ENCODE results near the gene USP22. TPM values are rescaled to one million over a fixed set of nuclear protein-coding genes. Genes with fewer than 3 reads are reported as not detected.
"Not testable (repeated sequence)": the region's sequence is repeated elsewhere in the genome, so short reads cannot be mapped to it uniquely, and the experiment has no call there.

The USP22 gene
- total RNA-seq, 1 donor: 129 TPM

DNA sequence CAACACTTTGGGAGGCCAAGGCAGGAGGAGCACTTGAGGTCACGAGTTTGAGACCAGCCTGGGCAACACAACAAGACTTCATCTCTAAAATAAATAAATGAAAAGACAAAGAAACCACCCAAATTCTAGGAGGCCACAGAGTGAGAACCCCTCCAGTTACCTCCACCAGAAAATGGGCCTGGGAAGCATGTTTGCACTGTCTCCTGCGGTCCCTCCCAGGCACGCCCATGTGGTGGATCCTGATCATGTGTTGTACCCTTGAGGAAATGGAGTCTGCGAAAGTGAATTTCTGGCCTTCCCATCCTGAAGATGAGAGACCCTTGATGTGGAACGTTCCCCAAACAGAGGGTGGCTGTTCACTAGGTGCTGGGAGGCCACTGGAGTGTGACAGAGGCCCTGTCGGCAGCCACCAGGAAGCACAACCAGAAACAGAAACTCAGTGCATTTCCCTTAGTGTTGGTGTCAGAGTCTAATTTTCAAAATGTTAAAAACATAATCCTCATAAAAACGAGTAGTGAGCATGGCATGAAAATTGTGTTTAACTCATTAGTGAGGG lies 19.2 kb upstream of the USP22 start:
- no peaks in the 10 kb centered on the region for H3K9me3 ChIP-seq (ENCODE audit: low read depth, low read length)
- no peak overlapping the region for H3K4me3 ChIP-seq (ENCODE audit: low read length)
- H3K27me3 ChIP-seq (ENCODE audit: insufficient read depth, low read length): no peaks in the 10 kb centered on the region
- H3K4me1 ChIP-seq (ENCODE audit: insufficient read depth, low read length): no peaks in the 10 kb centered on the region

DNA sequence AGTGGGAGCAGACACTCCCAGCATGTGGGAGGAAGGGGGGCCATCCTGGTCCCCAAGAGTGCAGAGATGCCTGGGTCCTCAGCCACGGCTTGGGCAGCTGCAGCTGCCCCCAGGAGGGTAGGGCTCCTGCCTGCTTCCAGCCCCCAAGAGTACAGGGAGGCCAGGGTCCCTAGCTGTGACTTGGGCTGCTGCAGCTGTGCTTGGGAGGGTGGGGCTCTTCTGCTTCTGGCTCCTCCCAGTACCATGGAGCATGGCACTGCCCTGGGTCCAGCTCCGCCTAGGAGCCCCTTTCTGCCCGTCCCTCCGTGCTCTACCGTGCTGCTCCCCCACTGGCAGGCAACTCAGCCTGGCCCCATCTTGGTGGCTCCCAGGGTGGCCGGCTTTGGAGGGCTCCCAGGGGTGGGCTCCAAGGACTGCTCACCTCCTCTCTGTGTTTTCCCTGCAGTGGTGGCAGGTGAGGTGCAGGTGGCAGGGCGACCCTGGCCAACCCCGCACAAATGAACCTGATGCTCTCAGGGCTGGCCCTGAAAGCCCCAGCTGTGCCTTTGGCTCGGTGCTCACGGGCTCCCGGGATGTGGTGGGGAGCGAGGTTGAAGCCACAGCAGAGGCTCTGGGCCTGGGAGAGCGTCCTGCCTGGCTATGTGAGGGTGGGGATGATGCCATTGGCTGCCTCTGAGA lies 18.5 kb upstream of the USP22 start:
- Histone ChIP-seq H3K4me1 (ENCODE audit: insufficient read depth, low read length) (no peaks in the 10 kb centered on the region), H3K9me3 (ENCODE audit: low read depth, low read length) (no peaks in the 10 kb centered on the region), H3K4me3 (ENCODE audit: low read length) (no peak overlapping the region), H3K27me3 (ENCODE audit: insufficient read depth, low read length) (no peaks in the 10 kb centered on the region)

DNA sequence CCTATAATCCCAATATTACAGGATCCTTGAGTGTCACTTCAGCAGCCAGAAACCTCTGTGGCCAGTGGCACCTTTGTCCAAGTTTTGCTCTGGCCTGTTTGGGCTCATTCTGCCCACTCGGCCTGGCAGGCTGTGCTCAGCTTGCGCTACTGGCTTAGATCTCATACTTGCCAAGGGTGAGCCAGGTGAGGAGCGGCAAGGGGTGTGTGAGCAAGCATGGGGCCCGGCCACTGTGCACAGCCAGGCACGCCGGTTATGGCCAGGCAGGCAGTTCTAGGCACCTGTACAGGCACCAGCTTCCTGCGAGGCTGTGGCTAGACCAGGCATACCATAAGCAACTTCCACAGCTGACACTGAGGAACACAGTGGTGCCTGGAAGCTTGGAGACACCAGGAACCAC lies 16.9 kb upstream of the USP22 start:
- H3K9me3 ChIP-seq (ENCODE audit: low read depth, low read length): no peaks in the 10 kb centered on the region

DNA sequence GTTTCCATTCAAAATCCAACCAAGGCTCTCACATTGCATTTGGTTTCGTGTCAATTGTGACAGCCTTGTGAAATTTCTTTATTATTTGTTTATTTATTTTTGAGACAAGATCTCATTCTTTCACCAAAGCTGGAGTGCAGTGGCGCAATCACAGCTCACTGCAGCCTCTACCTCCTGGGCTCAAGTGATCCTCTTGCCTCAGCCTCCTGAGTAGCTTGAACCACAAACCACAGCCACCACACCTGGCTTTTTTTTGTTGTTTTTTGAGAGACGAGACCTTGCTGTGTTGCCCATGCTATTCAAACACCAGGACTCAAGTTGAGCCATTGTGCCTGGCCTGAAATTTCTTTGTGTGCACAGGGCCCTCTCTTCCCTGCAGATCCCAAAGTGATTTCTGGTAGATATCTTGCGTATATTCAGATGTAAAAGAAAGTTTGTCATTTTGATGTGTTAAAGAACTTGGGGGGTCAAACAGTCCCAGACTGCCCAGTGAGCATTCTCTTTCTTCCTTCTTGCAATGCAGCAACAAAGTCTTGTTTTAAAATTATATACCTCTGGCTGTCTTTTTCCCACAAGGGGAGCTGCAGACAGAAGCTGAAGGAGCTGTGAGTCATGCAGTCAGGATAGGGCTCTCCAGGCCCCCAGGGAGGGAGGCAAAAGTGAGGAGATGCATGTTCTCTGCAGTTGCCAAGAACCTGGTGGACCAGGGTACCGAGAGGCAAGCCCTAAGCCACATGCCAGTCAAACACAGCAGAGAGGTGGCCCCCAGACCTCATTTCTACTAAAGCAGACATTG lies 15.5 kb upstream of the USP22 start:
- no peaks in the 10 kb centered on the region for H3K9me3 ChIP-seq (ENCODE audit: low read depth, low read length)
- no peaks in the 10 kb centered on the region for H3K27me3 ChIP-seq (ENCODE audit: insufficient read depth, low read length)
- no peak overlapping the region for H3K4me3 ChIP-seq (ENCODE audit: low read length)
- no peaks in the 10 kb centered on the region for H3K4me1 ChIP-seq (ENCODE audit: insufficient read depth, low read length)

More for the DNA sequence above, 16.9 kb upstream of the USP22 start:
- H3K27me3 ChIP-seq (ENCODE audit: insufficient read depth, low read length): no peaks in the 10 kb centered on the region
- no peak overlapping the region for H3K4me3 ChIP-seq (ENCODE audit: low read length)
- no peaks in the 10 kb centered on the region for H3K4me1 ChIP-seq (ENCODE audit: insufficient read depth, low read length)

DNA sequence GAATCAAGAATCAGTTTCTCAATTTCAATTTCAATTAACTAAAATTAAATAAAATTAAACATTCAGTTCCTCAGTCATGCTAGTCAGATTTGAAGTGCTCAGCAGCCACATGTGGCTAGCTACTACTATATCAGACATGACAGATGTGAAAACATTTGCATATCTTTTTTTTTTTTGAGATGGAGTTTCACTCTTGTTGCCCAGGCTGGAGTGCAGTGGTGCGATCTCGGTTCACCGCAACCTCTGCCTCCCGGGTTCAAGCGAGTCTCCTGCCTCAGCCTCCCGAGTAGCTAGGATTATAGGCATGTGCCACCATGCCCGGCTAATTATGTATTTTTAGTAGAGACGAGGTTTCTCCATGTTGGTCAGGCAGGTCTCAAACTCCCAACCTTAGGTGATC lies 10.2 kb upstream of the USP22 start:
- H3K4me1 ChIP-seq (ENCODE audit: insufficient read depth, low read length); H3K27me3 ChIP-seq (ENCODE audit: insufficient read depth, low read length); H3K9me3 ChIP-seq (ENCODE audit: low read depth, low read length); H3K4me3 ChIP-seq (ENCODE audit: low read length): not testable (repeated sequence)

DNA sequence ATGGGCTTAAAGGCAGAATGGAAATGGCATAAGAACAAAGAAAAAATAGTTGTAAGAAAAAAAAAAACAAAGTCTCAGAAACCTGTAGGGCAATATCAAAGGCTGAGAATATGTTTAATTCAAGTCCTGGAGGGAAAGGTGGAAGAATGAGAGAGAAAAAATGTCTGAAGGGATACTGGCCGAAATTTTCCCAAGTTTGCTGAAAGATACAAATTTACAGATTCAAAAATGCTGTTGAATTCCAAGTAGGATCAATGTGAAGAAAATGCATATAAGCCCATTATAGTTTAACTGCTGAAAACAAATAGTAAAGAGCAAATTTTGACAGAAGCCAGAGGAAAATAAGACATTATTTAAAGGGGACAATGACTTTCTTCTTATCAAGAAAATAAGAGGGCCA lies 6.6 kb upstream of the USP22 start:
- peaks cover 6% of the 10 kb centered on the region for H3K4me1 ChIP-seq (ENCODE audit: insufficient read depth, low read length)
- H3K4me3 ChIP-seq (ENCODE audit: low read length): no peak overlapping the region

DNA sequence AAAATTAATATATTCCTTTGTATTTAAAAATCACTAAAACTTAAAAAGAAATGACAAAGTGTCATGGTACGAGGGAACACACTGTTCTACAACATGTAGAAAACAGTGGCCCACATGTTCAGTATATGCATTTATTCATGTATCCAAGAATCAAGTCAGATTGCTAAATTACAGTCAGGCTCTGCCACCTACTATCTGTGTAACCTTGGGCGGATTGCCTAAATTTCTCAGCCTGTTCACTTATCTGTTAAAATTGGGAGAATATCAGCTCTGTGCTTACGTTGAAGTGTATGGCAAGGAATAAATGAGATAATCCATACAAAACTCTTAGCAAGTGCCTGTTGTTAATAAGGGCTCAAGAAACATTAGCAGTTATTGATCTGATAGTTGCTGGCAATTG lies 3.4 kb upstream of the USP22 start:
- Histone ChIP-seq H3K4me1 (ENCODE audit: insufficient read depth, low read length) (peaks cover 14% of the 10 kb centered on the region), H3K9me3 (ENCODE audit: low read depth, low read length) (no peaks in the 10 kb centered on the region), H3K27me3 (ENCODE audit: insufficient read depth, low read length) (no peaks in the 10 kb centered on the region), H3K4me3 (ENCODE audit: low read length) (no peak overlapping the region)

More for the DNA sequence above, 6.6 kb upstream of the USP22 start:
- H3K9me3 ChIP-seq (ENCODE audit: low read depth, low read length): no peaks in the 10 kb centered on the region
- H3K27me3 ChIP-seq (ENCODE audit: insufficient read depth, low read length): no peaks in the 10 kb centered on the region

DNA sequence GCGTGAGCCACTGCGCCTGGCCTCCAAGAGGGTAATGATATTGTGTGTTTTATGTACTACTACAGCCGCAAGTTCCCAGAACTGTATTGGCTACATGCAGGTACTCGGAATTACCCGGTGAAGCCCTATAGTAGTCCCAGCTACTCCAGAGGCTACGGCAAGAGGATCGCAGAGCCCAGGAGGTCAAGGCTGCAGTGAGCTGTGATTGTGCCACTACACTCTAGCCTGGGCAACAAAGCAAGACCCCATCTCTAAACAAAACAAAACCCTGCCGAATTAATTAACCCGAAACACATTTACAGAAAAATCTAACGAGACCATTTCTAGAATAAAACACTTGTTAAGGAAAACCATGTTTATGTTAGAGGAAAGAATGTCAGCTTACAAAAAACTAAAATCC lies 2.2 kb upstream of the USP22 start:
- Histone ChIP-seq H3K4me3 (ENCODE audit: low read length) (no peak overlapping the region), H3K27me3 (ENCODE audit: insufficient read depth, low read length) (no peaks in the 10 kb centered on the region), H3K9me3 (ENCODE audit: low read depth, low read length) (no peaks in the 10 kb centered on the region), H3K4me1 (ENCODE audit: insufficient read depth, low read length) (peaks cover 26% of the 10 kb centered on the region)

DNA sequence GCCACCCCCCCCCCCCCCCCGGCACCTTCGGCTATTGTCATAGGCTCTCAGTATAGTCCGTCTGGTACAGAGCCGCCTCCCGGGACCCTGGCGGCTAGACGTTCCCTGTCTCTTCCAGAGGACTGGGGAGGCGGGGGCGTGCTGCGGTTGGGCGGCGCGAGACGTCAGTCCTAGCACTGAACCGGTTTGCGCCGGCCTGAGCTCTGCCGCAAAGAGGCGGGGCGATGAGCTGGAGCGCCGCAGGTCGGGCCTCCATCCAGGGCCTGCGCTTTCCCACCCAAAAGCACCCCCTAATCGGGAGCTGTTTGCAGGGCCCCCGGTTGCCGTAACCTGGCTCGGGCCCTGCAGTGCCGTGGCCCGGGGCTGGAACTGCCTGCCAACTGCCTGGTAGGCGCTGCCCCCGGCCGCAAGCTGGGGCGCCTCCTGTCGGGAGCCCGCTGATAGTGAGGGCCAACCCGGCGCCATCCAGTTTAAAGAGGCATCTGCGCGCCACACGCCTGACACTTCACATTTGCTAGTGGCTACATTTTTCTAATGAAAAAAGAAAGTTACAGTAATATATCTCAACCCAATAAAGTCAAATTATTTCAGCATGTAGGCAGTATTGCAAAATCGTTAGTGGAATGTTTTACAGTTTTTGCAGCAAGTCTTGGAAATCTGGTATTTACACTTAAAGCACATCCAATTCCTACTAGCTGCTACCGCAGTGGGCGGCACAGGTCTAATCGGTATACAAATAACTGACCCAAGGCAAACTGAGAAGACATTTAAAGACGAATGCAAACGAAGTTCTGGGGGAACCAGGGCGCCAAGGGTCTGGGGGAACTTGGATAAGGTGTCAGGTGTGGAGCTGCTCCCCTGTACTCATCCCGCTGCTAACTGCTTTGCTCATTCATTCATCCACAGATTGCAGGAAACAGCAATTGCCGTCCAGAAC lies 753 bp upstream of the USP22 start:
- H3K4me3 ChIP-seq (ENCODE audit: low read length): peak overlapping the region; percentile 63
- peaks cover 34% of the 10 kb centered on the region for H3K4me1 ChIP-seq (ENCODE audit: insufficient read depth, low read length)
- no peaks in the 10 kb centered on the region for H3K9me3 ChIP-seq (ENCODE audit: low read depth, low read length)
- no peaks in the 10 kb centered on the region for H3K27me3 ChIP-seq (ENCODE audit: insufficient read depth, low read length)

DNA sequence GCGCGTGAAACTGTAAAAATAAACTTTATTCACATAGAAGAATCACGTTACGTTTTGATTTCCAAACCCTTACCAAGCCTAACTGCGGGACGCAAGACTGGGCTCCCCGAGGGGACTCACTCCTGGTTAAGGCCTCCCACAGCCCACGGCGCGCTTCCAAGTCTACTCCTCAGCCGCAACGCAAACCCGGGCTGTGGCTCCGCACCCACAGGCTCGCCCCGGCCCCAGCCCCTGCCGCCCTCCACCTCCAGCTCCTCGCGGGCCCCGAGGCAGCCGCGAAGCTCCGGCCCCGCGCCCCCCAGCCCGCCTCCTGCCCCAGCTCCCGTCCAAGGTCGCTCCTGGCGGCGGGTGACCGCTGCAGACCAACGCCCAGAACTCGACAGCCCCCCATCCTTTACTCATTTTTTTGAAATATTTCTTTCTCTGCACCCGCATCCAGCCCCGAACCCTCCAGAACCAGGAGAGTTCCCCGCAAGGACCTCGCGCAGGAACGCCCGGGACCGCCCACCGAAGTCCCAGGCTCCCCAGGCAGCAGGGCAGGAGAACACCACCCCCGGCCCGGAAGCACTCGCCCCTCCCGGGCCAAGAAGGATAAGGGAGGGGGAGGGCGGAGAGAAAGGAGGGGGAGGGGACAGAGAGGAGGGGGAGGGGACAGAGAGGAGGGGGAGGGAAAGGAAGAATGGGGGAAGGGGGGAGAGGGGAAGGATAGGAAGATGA lies 912 bp downstream of the USP22 start:
- H3K4me1 ChIP-seq (ENCODE audit: insufficient read depth, low read length): peaks cover 46% of the 10 kb centered on the region

DNA sequence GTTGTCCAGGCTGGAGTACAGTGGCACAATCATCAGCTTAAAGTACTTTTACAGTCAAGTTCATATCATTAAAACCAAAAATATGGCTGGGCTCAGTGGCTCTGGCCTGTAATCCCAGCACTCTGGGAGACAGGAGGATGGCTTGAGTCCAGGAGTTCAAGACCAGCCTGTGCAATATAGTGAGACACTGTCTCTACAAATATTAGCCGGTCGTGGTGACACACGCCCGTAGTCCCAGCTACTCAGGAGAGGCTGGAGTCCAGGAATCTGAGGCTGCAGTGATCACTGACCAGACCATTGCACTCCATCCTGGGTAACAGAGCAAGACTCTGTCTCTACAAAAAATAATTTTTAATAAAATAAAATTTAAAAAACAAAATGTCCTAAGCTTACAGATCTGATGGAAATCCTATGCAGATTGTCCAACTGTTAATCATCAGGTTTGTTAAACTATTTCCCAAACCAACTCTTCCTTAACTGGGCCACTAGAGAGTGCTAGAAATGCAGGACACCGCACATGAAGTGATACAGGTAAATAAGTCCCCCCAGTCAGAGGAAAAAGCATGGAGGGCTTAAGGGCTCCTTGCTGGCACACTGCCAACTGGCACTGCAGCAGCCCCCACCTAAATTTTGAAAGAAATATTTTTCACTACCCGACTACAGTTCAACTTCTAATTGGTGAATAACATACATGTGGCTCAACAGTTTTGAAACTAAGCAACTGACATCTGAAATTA lies 2.8 kb downstream of the USP22 start:
- no peaks in the 10 kb centered on the region for H3K9me3 ChIP-seq (ENCODE audit: low read depth, low read length)
- no peaks in the 10 kb centered on the region for H3K27me3 ChIP-seq (ENCODE audit: insufficient read depth, low read length)
- peaks cover 65% of the 10 kb centered on the region for H3K4me1 ChIP-seq (ENCODE audit: insufficient read depth, low read length)
- H3K4me3 ChIP-seq (ENCODE audit: low read length): peak overlapping the region; percentile 20

More for the DNA sequence above, 912 bp downstream of the USP22 start:
- H3K9me3 ChIP-seq (ENCODE audit: low read depth, low read length): no peaks in the 10 kb centered on the region
- no peaks in the 10 kb centered on the region for H3K27me3 ChIP-seq (ENCODE audit: insufficient read depth, low read length)
- peak overlapping the region; percentile 95 for H3K4me3 ChIP-seq (ENCODE audit: low read length)

DNA sequence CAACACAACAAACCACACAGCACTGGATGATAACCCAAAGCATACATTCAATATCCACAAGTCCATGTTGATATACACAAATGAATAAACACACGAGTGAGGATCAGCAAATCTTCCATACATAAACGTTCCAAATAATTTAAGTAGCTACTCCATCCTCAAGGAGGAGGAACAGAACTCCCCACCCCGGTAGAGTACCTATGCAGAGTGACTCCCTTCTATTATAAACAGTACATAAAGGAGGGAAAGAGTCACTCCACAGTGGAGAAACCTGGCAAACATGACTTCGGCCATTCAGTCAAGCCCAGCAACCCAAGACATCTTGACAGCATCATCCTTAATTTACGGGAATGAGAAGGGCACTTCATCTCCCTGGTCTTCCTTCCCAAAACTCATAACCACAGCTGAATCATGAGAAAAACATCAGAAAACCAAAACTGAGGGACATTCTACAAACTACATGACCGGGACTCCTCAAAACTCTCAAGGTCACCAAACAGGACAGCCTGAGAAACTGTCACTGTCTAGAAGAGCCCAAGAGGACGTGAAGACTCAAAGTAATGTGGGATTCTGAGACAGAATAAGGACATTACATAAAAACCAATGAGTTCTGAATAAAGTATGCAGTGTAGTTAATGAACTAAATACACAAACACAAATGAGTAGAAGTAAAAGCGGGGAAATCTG lies 5.6 kb downstream of the USP22 start:
- Histone ChIP-seq H3K4me3 (ENCODE audit: low read length) (no peak overlapping the region), H3K27me3 (ENCODE audit: insufficient read depth, low read length) (no peaks in the 10 kb centered on the region), H3K9me3 (ENCODE audit: low read depth, low read length) (no peaks in the 10 kb centered on the region), H3K4me1 (ENCODE audit: insufficient read depth, low read length) (peaks cover 83% of the 10 kb centered on the region)

DNA sequence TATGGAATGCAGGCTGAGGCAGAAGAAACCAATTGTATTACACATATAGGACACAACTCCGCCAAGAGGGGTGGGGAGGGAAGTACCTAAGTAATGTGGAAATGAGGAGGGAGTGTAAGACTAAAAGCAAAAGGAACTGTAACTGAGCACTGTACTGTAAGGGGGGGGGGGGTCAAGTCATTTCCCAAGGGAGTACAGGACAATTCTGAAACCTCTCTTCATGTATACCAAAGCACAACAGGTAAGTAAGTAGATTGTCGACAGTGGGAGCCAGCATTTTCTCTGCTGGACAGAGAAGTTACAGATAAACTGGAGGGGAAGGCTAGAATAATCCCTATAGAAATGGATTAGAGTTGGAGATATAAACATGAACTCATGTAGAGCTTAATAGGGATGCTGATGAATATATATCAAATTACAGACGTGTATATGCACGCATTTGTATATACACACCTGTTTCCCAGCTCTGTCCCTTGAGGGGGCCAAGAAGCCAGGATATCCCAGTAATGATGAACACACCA lies 6.4 kb downstream of the USP22 start:
- no peak overlapping the region for H3K4me3 ChIP-seq (ENCODE audit: low read length)

More for the DNA sequence above, 6.4 kb downstream of the USP22 start:
- Histone ChIP-seq H3K4me1 (ENCODE audit: insufficient read depth, low read length) (peaks cover 88% of the 10 kb centered on the region), H3K27me3 (ENCODE audit: insufficient read depth, low read length) (no peaks in the 10 kb centered on the region), H3K9me3 (ENCODE audit: low read depth, low read length) (no peaks in the 10 kb centered on the region)

All from mononuclear cell (primary cell).